ENCODE measurements around the gene MICALL1. TPM values are rescaled to one million over a fixed set of nuclear protein-coding genes. Genes with fewer than 3 reads are reported as not detected.

MICALL1 gene
- total and polyA plus RNA-seq, 2 of the 13 experiments (the other 11 are each of a cell fraction or from before 2014, with no cell fraction given) = 7.6 to 10.6 TPM

GRCh38 chr22:37965940-37966664 lies 60.0 kb downstream of the MICALL1 start:
- no peak for FAIRE-seq
- in situ Hi-C loops (cut with HindIII; ENCODE audit: extremely low pct_ligation_motif_present, low pct_unique_long_range_greater_than_20kb) = no loop called here
- peak; percentile 56; the same call in 1 of the 2 replicates for TF ChIP-seq DNMT1 (CRISPR knock-in tag; IDR thresholded peaks at IDR 0.05)
- peak; percentile 41; the same call in 1 of the 2 replicates for TF ChIP-seq ZBTB4 (CRISPR knock-in tag; IDR thresholded peaks at IDR 0.05; ENCODE audit: borderline replicate concordance)
- TF ChIP-seq ZFP91 (CRISPR knock-in tag; IDR thresholded peaks at IDR 0.05; ENCODE audit: borderline replicate concordance) = no peak
- 0 out of 2 replicates have a peak, but pooled peaks have one; percentile 46 for TF ChIP-seq ZNF691 (CRISPR knock-in tag; IDR thresholded peaks at IDR 0.05; ENCODE audit: borderline replicate concordance, low read depth)
- TF ChIP-seq EHMT2 (IDR thresholded peaks at IDR 0.05; ENCODE audit: borderline replicate concordance, low read depth, low read length) = peak; percentile 65; the same call in 1 of the 2 replicates
- peak; percentile 41 for TF ChIP-seq HNF4A (CRISPR knock-in tag; IDR thresholded peaks at IDR 0.05)
- peak; percentile 52 for TF ChIP-seq FOXP4 (CRISPR knock-in tag; IDR thresholded peaks at IDR 0.05)
- peak; percentile 99 for TF ChIP-seq TEAD3 (CRISPR knock-in tag; optimal IDR thresholded peaks at IDR 0.05; ENCODE audit: borderline replicate concordance)
- peak; percentile 72 for TF ChIP-seq BHLHE40 (IDR thresholded peaks at IDR 0.05; ENCODE audit: low read length)
- no peak for TF ChIP-seq MBD4 (IDR thresholded peaks at IDR 0.05; ENCODE audit: borderline replicate concordance, low read length)
- TF ChIP-seq EP300 (IDR thresholded peaks at IDR 0.05; ENCODE audit: low read depth in 2 of 2, low read length in 2 of 2) = peak in 1 of 2 experiments; percentile 35; a peak in 1 of 4 replicates
- TF ChIP-seq EP300 (CRISPR knock-in tag; IDR thresholded peaks at IDR 0.05; ENCODE audit: borderline replicate concordance) = no peak
- TF ChIP-seq ZNF580 (CRISPR knock-in tag; IDR thresholded peaks at IDR 0.05; ENCODE audit: borderline replicate concordance, low read depth) = no peak
- TF ChIP-seq ZFP37 (CRISPR knock-in tag; IDR thresholded peaks at IDR 0.05; ENCODE audit: borderline replicate concordance) = no peak

More at GRCh38 chr22:37965940-37966664, 60.0 kb downstream of the MICALL1 start:
- Histone ChIP-seq H3K36me3 (replicated peaks in 1 of 2; ENCODE audit: control insufficient read depth in 1 of 2, insufficient read depth in 2 of 2, low read length in 2 of 2) (peaks cover 19 to 42% of the 10 kb centered on the region in 2 experiments), H3K27me3 (ENCODE audit: control insufficient read depth in 1 of 2, insufficient read depth in 2 of 2, low read length in 2 of 2) (no peaks in the 10 kb centered on the region), H3K9ac (ENCODE audit: insufficient read depth, low read depth, low read length) (no peak overlapping the region), H3K4me2 (ENCODE audit: low read depth, low read length) (peak overlapping the region; percentile 8), H3K27ac (ENCODE audit: extremely low read length, insufficient read depth, low read length) (peak overlapping the region; percentile 70), H3K4me1 (ENCODE audit: insufficient read depth, low read length) (peaks cover 63% of the 10 kb centered on the region), H2AFZ (ENCODE audit: low read length) (no peak overlapping the region), H3K79me2 (ENCODE audit: insufficient read depth, low read length) (peaks cover 2% of the 10 kb centered on the region), H3K9me3 (ENCODE audit: low read length) (no peaks in the 10 kb centered on the region), H4K20me1 (ENCODE audit: insufficient read depth, low read length) (no peaks in the 10 kb centered on the region), H3K4me3 (replicated peaks in 1 of 3; ENCODE audit: insufficient read depth in 1 of 3, low read depth in 2 of 3, low read length in 3 of 3) (no peak overlapping the region)
- DNase-seq (ENCODE audit: low spot score) = peak; percentile 77
- CTCF ChIA-PET (ENCODE audit: low intra/inter-chr PET ratio, low total read pairs) = interaction anchor here (1.2 to 1.4 kb wide), 3 partner anchors 32 to 148 kb away, joined by 3 to 7 read pairs (median 4); no protein-coding TSS in a partner anchor
- BruUV-seq (replicated peaks) = no TSS peak
- 68% methylated on average over 9 of the region's 9 CpGs for WGBS (ENCODE audit: low lambda C conversion rate)
- ATAC-seq = peak; percentile 65
- intact Hi-C loops (cut with micrococcal nuclease; ENCODE audit: unreplicated experiment) = loop anchor here (1.0 to 5.0 kb wide), 2 partner anchors 34 to 149 kb away; no protein-coding TSS in a partner anchor
- POLR2A ChIA-PET = interaction anchor here (0.8 to 1.7 kb wide), 3 partner anchors 12 to 148 kb away, joined by 3 to 8 read pairs (median 5); partner anchors contain the start of genes ANKRD54, C22orf23 and POLR2F
